K562 (cell line): ENCODE data around the gene EMC9. TPM values are rescaled to one million over a fixed set of nuclear protein-coding genes. Genes with fewer than 3 reads are reported as not detected.

ENCODE experiments used
- ATAC-seq: fragments of 200-7000 bp; cut with Tn5 transposase; 3 replicates; pipeline ENCODE4 v1.9.1; 2020; ENCODE audit warnings: moderate library complexity
- BruUV-seq: library from RNA; stranded (reverse); fragments of 400-500 nt; replicated peaks from 2 replicates; lab custom pipeline; 2021; lab: Mats Ljungman, UMichigan
- CTCF ChIA-PET: fragments of 300-600 bp; formaldehyde crosslinking; extraction: SDS; loops from one replicate; lab custom pipeline; 2021; ENCODE audit warnings: low intra/inter-chr PET ratio; lab: Yijun Ruan, JAX
- POLR2A ChIA-PET: fragments of 300-600, 350-650 bp; sonication (Branson Sonifier 250); formaldehyde crosslinking; extraction: SDS; loops from one replicate; lab custom pipeline; 2021; ENCODE audit warnings: antibody characterized with exemption, inconsistent platforms; lab: Yijun Ruan, JAX
- DNase-seq, 4 experiments: peaks; one replicate each; pipeline versions ENCODE4 v3.0.0 to v3.0.0-alpha.2; 2011 to 2018; ENCODE audit warnings: low spot score in 3 of 4, mixed read lengths in 3 of 4; ENCODE audit errors: extremely low read depth in 1 of 4
- FAIRE-seq: peaks from 2 replicates; lab custom pipeline; 2011; peaks lifted over from hg19 to GRCh38; lab: Jason Lieb, UNC
- H2AFZ ChIP-seq: 2 replicates; pipeline ENCODE4 v1.6.0; 2011; ENCODE audit warnings: low read depth, low read length, control low read depth, inconsistent platforms
- H3K27ac ChIP-seq: fragments of 200-600 bp; 3 replicates; pipeline ENCODE4 v1.8.0; 2011; ENCODE audit warnings: low read depth, mild to moderate bottlenecking, control low read depth, inconsistent platforms, low read length, moderate library complexity, mixed read lengths; ENCODE audit errors: extremely low read depth
- H3K27me3 ChIP-seq, 2 experiments: fragments of 300-600 bp in 1 of 2; 2 replicates in 1 of 2; 3 replicates in 1 of 2; pipeline versions ENCODE4 v1.6.0 to v1.8.0; 2011; ENCODE audit warnings: inconsistent platforms in 2 of 2, low read length in 2 of 2, mild to moderate bottlenecking in 1 of 2, mixed read lengths in 1 of 2, moderate library complexity in 1 of 2; ENCODE audit not compliant: control insufficient read depth in 2 of 2, insufficient read depth in 2 of 2
- H3K36me3 ChIP-seq: fragments of 300-600 bp; 3 replicates; pipeline ENCODE4 v1.8.0; 2011; ENCODE audit warnings: mild to moderate bottlenecking, low read length, inconsistent platforms; ENCODE audit not compliant: control insufficient read depth, insufficient read depth
- H3K4me1 ChIP-seq, 2 experiments: fragments of 200-600 bp in 1 of 2; replicated peaks in 1 of 2; 2 replicates in 1 of 2; 3 replicates in 1 of 2; pipeline versions ENCODE4 v1.5.1 to v1.8.0; 2011; ENCODE audit warnings: inconsistent platforms in 2 of 2, low read length in 2 of 2, mild to moderate bottlenecking in 1 of 2, mixed read lengths in 1 of 2, moderate library complexity in 1 of 2; ENCODE audit not compliant: control insufficient read depth in 2 of 2, insufficient read depth in 2 of 2
- H3K4me2 ChIP-seq: 2 replicates; pipeline ENCODE4 v1.6.1; 2011; ENCODE audit warnings: low read length, control low read depth, inconsistent platforms, mixed read lengths; ENCODE audit not compliant: insufficient read depth
- H3K4me3 ChIP-seq: fragments of 200-600 bp; sonication (generic), shearing (Covaris generic); 2 replicates; pipeline ENCODE4 v1.5.1; 2016; ENCODE audit warnings: control low read depth, inconsistent platforms
- H3K79me2 ChIP-seq: fragments of 200-600 bp; 3 replicates; pipeline ENCODE4 v1.8.0; 2011; ENCODE audit warnings: low read length, inconsistent platforms; ENCODE audit not compliant: control insufficient read depth, insufficient read depth
- H3K9ac ChIP-seq, 2 experiments: 2 replicates each; pipeline versions ENCODE4 v1.6.0 to v1.6.1; 2011; ENCODE audit warnings: low read depth in 2 of 2, low read length in 2 of 2, control low read depth in 1 of 2, inconsistent platforms in 1 of 2, mild to moderate bottlenecking in 1 of 2, mixed read lengths in 1 of 2; ENCODE audit not compliant: insufficient read depth in 1 of 2
- H3K9me1 ChIP-seq: one replicate; pipeline ENCODE4 v1.6.0; 2011; ENCODE audit warnings: inconsistent platforms, mild to moderate bottlenecking, low read length, moderate library complexity; ENCODE audit not compliant: control insufficient read depth, insufficient read depth
- H3K9me3 ChIP-seq: replicated peaks from 2 replicates; pipeline ENCODE4 v1.5.1; 2011; ENCODE audit warnings: low read depth, low read length, inconsistent platforms; ENCODE audit not compliant: control insufficient read depth, insufficient read depth
- H4K20me1 ChIP-seq: replicated peaks from 2 replicates; pipeline ENCODE4 v1.6.1; 2011; ENCODE audit warnings: low read length, inconsistent platforms, mixed read lengths; ENCODE audit not compliant: control insufficient read depth, insufficient read depth
- FOSL1 ChIP-seq: fragments of 200-800 bp; sonication (Bioruptor generic); conservative IDR thresholded peaks from 2 replicates; pipeline ENCODE4 v1.6.1; 2016; ENCODE audit warnings: missing genetic modification characterization, missing compliant biosample characterization
- MGA ChIP-seq: fragments of 450-650 bp; IDR thresholded peaks from 2 replicates; pipeline ENCODE4 v1.6.1; 2016; ENCODE audit warnings: mild to moderate bottlenecking, moderate library complexity
- SMARCE1 ChIP-seq: fragments of 450-650 bp; IDR thresholded peaks from 2 replicates; pipeline ENCODE4 v1.7.1; 2016; ENCODE audit warnings: mild to moderate bottlenecking
- ZNF217 ChIP-seq: sonication (generic); formaldehyde crosslinking; IDR thresholded peaks from 2 replicates; pipeline ENCODE4 v1.8.0; 2022; ENCODE audit warnings: mild to moderate bottlenecking, missing genetic modification reagents
- WGBS: fragments of 100-300 bp; shearing (Covaris generic); methylation state at CpG from one replicate; pipeline ENCODE4 v1.1.6; 2016; ENCODE audit warnings: low coverage, mixed read lengths; ENCODE audit not compliant: insufficient coverage; ENCODE audit errors: missing lambda C conversion rate; 5-methylcytosine and 5-hydroxymethylcytosine counted together
- in situ Hi-C: fragments of 300-500 bp; cut with MboI; formaldehyde crosslinking; loops from 4 replicates; pipeline ENCODE4 v1.15.0; 2018; ENCODE audit warnings: inconsistent platforms, mixed read lengths
- intact Hi-C: fragments of 100-400 bp; cut with micrococcal nuclease; formaldehyde crosslinking; loops from 2 replicates; pipeline ENCODE4 v1.14.2; 2022
- polyA plus RNA-seq, 8 experiments: library from polyadenylated mRNA; depleted of rRNA in 4 of 8; stranded (reverse) in 5 of 8; unstranded in 3 of 8; fragments of >200 nt; fragmentation: Nextera tagmentation in 2 of 8; fragmentation: Illumina TruSeq in 1 of 8; extraction: Ambion mirVana in 2 of 8; extraction: Trizol in 1 of 8; gene quantifications; 2 replicates each; pipeline versions ENCODE4 v1.2.1 to v1.2.3, GENCODE V29; 2011 to 2014; ENCODE audit warnings: inconsistent platforms in 1 of 8, missing spikeins in 1 of 8
- total RNA-seq, 7 experiments: library from RNA; depleted of rRNA in 6 of 7; stranded (reverse); fragments of >200 nt in 6 of 7; fragmentation: Illumina TruSeq in 2 of 7; extraction: Trizol in 2 of 7; gene quantifications; 2 replicates each; pipeline versions ENCODE4 v1.2.1 to v1.2.3, GENCODE V29; 2011 to 2021; ENCODE audit warnings: low replicate concordance in 1 of 7
- TF ChIP-seq, protein P1 (sequence below): sonication (generic); formaldehyde crosslinking; IDR thresholded peaks from 2 replicates; pipeline ENCODE4 v1.8.0; 2023; ENCODE audit warnings: missing genetic modification reagents, mild to moderate bottlenecking, borderline replicate concordance

Gene EMC9
- total and polyA plus RNA-seq, 9 of the 15 experiments (the other 6 are each of a cell fraction or from before 2014, with no cell fraction given), result 3.1 to 13.2 (median 7.8) TPM

DNA sequence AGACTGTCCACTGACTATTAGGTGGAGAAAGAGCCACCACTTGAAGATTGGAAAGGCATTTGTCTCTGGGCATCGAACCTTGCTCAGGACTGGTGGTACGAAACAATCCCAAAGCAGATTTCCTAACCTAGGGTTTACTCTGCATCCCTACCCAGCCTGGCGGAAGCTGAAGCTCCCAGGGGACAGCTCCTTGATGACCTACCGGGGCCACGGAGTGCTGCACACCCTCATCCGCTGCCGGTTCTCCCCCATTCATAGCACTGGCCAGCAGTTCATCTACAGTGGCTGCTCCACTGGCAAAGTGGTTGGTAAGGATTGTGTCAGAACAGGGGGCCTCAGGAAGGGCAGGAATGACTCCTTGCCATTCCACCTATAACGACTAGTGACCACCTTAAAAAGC lies 20.2 kb downstream of the EMC9 start:
- ATAC-seq (no peak), FAIRE-seq (no peak), DNase-seq (no peak)
- 89% methylated on average over 5 of the region's 8 CpGs for WGBS
- H2AFZ ChIP-seq, result no peak overlapping the region
- ChIA-PET CTCF (no interaction called here), POLR2A (interaction anchor here (0.6 to 0.7 kb wide), 2 partner anchors 9 to 231 kb away, joined by 3 read pairs; partner anchors contain the start of gene FITM1)
- in situ Hi-C loops (no loop called here), intact Hi-C loops (no loop called here)
- no peaks in the 10 kb centered on the region for H4K20me1 ChIP-seq
- no peak overlapping the region for H3K4me2 ChIP-seq
- peaks cover 63% of the 10 kb centered on the region; the same call in 2 of the 3 replicates for H3K36me3 ChIP-seq
- H3K4me1 ChIP-seq, result peaks cover 12 to 14% of the 10 kb centered on the region in 2 experiments; a peak in 4 of 5 replicates
- H3K79me2 ChIP-seq, result peaks cover 6% of the 10 kb centered on the region; the same call in 2 of the 3 replicates
- no peaks in the 10 kb centered on the region for H3K9me3 ChIP-seq
- H3K27ac ChIP-seq, result no peak overlapping the region
- no TSS peak for BruUV-seq
- no peak overlapping the region for H3K9ac ChIP-seq
- no peaks in the 10 kb centered on the region for H3K9me1 ChIP-seq
- no peaks in the 10 kb centered on the region for H3K27me3 ChIP-seq
- no peak overlapping the region for H3K4me3 ChIP-seq
- TF ChIP-seq SMARCE1 (no peak), ZNF217 (CRISPR knock-in tag) (no peak), MGA (no peak), FOSL1 (tag) (no peak)
- TF ChIP-seq, protein P1, sequence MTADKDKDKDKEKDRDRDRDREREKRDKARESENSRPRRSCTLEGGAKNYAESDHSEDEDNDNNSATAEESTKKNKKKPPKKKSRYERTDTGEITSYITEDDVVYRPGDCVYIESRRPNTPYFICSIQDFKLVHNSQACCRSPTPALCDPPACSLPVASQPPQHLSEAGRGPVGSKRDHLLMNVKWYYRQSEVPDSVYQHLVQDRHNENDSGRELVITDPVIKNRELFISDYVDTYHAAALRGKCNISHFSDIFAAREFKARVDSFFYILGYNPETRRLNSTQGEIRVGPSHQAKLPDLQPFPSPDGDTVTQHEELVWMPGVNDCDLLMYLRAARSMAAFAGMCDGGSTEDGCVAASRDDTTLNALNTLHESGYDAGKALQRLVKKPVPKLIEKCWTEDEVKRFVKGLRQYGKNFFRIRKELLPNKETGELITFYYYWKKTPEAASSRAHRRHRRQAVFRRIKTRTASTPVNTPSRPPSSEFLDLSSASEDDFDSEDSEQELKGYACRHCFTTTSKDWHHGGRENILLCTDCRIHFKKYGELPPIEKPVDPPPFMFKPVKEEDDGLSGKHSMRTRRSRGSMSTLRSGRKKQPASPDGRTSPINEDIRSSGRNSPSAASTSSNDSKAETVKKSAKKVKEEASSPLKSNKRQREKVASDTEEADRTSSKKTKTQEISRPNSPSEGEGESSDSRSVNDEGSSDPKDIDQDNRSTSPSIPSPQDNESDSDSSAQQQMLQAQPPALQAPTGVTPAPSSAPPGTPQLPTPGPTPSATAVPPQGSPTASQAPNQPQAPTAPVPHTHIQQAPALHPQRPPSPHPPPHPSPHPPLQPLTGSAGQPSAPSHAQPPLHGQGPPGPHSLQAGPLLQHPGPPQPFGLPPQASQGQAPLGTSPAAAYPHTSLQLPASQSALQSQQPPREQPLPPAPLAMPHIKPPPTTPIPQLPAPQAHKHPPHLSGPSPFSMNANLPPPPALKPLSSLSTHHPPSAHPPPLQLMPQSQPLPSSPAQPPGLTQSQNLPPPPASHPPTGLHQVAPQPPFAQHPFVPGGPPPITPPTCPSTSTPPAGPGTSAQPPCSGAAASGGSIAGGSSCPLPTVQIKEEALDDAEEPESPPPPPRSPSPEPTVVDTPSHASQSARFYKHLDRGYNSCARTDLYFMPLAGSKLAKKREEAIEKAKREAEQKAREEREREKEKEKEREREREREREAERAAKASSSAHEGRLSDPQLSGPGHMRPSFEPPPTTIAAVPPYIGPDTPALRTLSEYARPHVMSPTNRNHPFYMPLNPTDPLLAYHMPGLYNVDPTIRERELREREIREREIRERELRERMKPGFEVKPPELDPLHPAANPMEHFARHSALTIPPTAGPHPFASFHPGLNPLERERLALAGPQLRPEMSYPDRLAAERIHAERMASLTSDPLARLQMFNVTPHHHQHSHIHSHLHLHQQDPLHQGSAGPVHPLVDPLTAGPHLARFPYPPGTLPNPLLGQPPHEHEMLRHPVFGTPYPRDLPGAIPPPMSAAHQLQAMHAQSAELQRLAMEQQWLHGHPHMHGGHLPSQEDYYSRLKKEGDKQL (CRISPR knock-in tag), result no peak
